Vagina (tissue), 2 donors: ENCODE results near the gene OAT.

Source experiments
- POLR2AphosphoS5 ChIP-seq, 2 donors: sonication (generic); formaldehyde crosslinking; IDR thresholded peaks; one replicate each; pipeline ENCODE4 v1.9.0; 2017; ENCODE audit warnings: antibody characterized with exemption in 2 of 2, mild to moderate bottlenecking in 2 of 2, low read depth in 1 of 2; ENCODE audit not compliant: insufficient read depth in 1 of 2
- TF ChIP-seq, protein P1 (sequence below), 3 experiments: fragments of 450-650 bp in 2 of 3; fragments of 200-600 bp in 1 of 3; sonication (generic) in 1 of 3; IDR thresholded peaks; one replicate each; pipeline ENCODE4 v1.5.1; 2017 to 2019; ENCODE audit warnings: antibody characterized with exemption in 3 of 3, mild to moderate bottlenecking in 2 of 3, moderate library complexity in 2 of 3

GRCh38 chr10:124384172-124384571 is 34.6 kb downstream of the OAT start:
- TF ChIP-seq, protein P1, sequence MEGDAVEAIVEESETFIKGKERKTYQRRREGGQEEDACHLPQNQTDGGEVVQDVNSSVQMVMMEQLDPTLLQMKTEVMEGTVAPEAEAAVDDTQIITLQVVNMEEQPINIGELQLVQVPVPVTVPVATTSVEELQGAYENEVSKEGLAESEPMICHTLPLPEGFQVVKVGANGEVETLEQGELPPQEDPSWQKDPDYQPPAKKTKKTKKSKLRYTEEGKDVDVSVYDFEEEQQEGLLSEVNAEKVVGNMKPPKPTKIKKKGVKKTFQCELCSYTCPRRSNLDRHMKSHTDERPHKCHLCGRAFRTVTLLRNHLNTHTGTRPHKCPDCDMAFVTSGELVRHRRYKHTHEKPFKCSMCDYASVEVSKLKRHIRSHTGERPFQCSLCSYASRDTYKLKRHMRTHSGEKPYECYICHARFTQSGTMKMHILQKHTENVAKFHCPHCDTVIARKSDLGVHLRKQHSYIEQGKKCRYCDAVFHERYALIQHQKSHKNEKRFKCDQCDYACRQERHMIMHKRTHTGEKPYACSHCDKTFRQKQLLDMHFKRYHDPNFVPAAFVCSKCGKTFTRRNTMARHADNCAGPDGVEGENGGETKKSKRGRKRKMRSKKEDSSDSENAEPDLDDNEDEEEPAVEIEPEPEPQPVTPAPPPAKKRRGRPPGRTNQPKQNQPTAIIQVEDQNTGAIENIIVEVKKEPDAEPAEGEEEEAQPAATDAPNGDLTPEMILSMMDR (IDR thresholded peaks at IDR 0.05), result no peak
- no peak for TF ChIP-seq POLR2AphosphoS5 (IDR thresholded peaks at IDR 0.05; ENCODE audit: insufficient read depth in 1 of 2, low read depth in 1 of 2)
